ENCODE results near the gene SF3A1.
"Not testable (repeated sequence)": the region's sequence is repeated elsewhere in the genome, so short reads cannot be mapped to it uniquely, and the experiment has no call there.

SF3A1 gene, protein sequence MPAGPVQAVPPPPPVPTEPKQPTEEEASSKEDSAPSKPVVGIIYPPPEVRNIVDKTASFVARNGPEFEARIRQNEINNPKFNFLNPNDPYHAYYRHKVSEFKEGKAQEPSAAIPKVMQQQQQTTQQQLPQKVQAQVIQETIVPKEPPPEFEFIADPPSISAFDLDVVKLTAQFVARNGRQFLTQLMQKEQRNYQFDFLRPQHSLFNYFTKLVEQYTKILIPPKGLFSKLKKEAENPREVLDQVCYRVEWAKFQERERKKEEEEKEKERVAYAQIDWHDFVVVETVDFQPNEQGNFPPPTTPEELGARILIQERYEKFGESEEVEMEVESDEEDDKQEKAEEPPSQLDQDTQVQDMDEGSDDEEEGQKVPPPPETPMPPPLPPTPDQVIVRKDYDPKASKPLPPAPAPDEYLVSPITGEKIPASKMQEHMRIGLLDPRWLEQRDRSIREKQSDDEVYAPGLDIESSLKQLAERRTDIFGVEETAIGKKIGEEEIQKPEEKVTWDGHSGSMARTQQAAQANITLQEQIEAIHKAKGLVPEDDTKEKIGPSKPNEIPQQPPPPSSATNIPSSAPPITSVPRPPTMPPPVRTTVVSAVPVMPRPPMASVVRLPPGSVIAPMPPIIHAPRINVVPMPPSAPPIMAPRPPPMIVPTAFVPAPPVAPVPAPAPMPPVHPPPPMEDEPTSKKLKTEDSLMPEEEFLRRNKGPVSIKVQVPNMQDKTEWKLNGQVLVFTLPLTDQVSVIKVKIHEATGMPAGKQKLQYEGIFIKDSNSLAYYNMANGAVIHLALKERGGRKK

DNA sequence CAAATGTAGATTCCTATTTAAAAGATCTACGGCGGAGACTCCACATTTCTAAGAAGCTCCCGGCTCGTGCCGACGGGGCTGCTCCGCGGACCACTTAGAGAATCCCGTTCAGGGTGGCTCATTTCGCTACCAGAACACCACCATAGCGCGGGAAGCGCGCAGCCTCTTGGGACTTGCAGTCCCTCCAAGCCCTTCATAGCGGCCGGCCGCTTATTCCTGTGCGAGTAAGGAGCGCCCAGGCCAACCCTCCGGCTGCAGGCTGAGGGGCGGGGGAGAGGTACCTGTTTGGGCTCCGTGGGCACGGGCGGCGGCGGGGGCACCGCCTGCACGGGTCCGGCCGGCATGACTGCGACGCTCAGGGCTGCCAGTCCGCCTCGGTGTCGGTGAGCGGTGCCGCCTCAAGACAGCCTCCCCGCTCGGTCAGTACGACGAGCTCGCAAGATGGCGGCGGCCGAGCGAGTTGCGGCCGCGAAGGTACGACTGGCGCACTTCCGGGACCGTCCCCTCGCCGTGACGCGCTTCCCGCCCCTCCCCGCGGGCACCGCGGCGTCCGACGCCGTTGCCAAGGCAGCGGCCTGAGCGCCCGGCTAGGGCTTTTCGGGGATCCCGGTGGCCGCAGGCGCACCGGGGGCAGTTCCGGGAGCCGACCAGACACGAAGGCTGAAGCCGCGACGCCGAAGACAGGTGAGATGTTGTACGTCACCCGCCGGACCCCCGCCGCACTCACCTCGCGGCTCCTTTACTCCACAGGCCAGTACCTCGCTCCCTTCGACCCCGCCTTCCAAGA is at the start of gene SF3A1, which contains the start of gene CCDC157:
SF3A1 (minus strand) TSS at position 446 of the 787 bp plus-strand sequence; CDS start at position 344, 102 bp downstream.
CCDC157 (plus strand) TSS at position 559 of the 787 bp plus-strand sequence. CDS start 8,994 bp downstream, outside the sequence.
- H3K9me3 ChIP-seq: peaks cover 6% of the 10 kb centered on the region
- peak within 1 kb of the TSS; percentile 92 for H3K27ac ChIP-seq
- TF ChIP-seq, protein P1, sequence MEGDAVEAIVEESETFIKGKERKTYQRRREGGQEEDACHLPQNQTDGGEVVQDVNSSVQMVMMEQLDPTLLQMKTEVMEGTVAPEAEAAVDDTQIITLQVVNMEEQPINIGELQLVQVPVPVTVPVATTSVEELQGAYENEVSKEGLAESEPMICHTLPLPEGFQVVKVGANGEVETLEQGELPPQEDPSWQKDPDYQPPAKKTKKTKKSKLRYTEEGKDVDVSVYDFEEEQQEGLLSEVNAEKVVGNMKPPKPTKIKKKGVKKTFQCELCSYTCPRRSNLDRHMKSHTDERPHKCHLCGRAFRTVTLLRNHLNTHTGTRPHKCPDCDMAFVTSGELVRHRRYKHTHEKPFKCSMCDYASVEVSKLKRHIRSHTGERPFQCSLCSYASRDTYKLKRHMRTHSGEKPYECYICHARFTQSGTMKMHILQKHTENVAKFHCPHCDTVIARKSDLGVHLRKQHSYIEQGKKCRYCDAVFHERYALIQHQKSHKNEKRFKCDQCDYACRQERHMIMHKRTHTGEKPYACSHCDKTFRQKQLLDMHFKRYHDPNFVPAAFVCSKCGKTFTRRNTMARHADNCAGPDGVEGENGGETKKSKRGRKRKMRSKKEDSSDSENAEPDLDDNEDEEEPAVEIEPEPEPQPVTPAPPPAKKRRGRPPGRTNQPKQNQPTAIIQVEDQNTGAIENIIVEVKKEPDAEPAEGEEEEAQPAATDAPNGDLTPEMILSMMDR (IDR thresholded peaks at IDR 0.05): peak; percentile 46
- H3K36me3 ChIP-seq: peaks cover 18% of the 10 kb centered on the region
- peak within 1 kb of the TSS; percentile 87 to 99 for H3K4me3 ChIP-seq (ENCODE audit: low read depth in 1 of 2, low read length in 1 of 2)
- H3K27me3 ChIP-seq: peaks cover 23% of the 10 kb centered on the region
- H3K4me1 ChIP-seq (ENCODE audit: control insufficient read depth in 1 of 2, insufficient read depth in 1 of 2, low read depth in 1 of 2, low read length in 1 of 2): peaks cover 25 to 32% of the 10 kb centered on the region in 2 experiments

DNA sequence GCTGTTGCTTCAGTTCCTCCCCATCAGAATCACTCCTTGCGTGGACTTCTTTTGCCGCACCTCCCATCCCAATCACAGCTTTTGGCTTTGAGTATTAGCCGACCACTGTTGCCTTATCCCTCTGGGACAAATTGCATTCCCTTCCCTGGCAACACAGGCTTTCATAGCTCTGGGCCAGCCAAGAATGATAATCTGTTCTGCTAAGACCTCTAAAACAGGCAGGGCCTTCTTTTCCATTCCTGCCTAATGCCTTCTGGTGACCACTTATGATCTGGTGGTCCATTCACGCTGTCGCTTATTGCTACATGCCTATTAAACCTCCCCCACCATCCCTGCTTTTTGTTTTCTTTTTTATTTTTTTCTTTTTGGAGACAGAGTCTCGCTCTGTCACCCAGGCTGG is 49.7 kb upstream of the SF3A1 start:
- TF ChIP-seq, protein P1 (IDR thresholded peaks at IDR 0.05): no peak
- Histone ChIP-seq H3K36me3 (no peaks in the 10 kb centered on the region), H3K9me3 (no peaks in the 10 kb centered on the region), H3K4me1 (ENCODE audit: control insufficient read depth in 1 of 2, insufficient read depth in 1 of 2, low read depth in 1 of 2, low read length in 1 of 2) (no peaks in the 10 kb centered on the region), H3K27ac (no peak overlapping the region), H3K27me3 (no peaks in the 10 kb centered on the region), H3K4me3 (ENCODE audit: low read depth in 1 of 2, low read length in 1 of 2) (no peak overlapping the region)

DNA sequence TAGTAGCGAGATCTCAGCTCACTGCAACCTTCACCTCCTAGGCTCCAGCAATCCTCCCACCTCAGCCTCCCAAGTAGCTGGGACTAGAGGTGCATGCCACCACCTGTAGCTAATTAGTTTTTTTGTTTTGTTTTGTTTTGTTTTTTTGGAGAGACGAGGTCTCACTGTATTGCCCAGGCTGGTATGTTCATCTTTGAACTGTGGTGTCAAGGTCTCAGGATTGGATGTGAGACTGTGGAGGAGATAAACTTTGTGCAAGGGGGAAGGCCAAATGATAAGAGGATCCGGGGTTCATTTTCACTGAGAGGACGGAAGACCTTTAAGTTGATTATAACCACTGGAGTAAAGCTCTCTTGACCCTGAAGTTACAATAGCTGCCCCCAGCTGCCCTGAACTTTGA is 49.0 kb upstream of the SF3A1 start:
- Histone ChIP-seq H3K27me3 (no peaks in the 10 kb centered on the region), H3K9me3 (no peaks in the 10 kb centered on the region), H3K36me3 (no peaks in the 10 kb centered on the region), H3K4me1 (ENCODE audit: control insufficient read depth in 1 of 2, insufficient read depth in 1 of 2, low read depth in 1 of 2, low read length in 1 of 2) (no peaks in the 10 kb centered on the region), H3K4me3 (ENCODE audit: low read depth in 1 of 2, low read length in 1 of 2) (no peak overlapping the region), H3K27ac (no peak overlapping the region)
- TF ChIP-seq, protein P1 (IDR thresholded peaks at IDR 0.05): no peak

DNA sequence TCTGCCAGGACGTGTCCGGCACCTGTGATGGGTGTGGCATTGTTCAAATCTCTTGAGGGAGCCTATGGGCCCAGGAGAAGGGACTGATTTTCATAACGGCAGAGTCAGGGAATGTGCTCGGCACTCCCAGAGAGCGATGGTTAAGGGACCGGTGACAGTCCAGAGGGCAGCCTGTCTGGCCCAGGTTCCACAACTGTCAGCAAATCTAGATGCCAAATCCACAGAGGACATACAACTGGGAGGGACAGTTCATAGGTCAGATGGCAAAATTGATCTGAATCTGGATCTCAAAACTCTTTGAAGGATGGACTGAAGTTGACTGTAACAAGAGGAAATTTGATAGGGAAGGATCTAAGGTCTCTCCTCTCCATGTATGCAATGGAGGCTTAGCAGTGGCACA is 47.6 kb upstream of the SF3A1 start:
- Histone ChIP-seq H3K27me3 (peaks cover 13% of the 10 kb centered on the region), H3K4me1 (ENCODE audit: control insufficient read depth in 1 of 2, insufficient read depth in 1 of 2, low read depth in 1 of 2, low read length in 1 of 2) (no peaks in the 10 kb centered on the region), H3K9me3 (no peaks in the 10 kb centered on the region), H3K4me3 (ENCODE audit: low read depth in 1 of 2, low read length in 1 of 2) (no peak overlapping the region), H3K36me3 (no peaks in the 10 kb centered on the region), H3K27ac (no peak overlapping the region)
- TF ChIP-seq, protein P1 (IDR thresholded peaks at IDR 0.05): no peak

DNA sequence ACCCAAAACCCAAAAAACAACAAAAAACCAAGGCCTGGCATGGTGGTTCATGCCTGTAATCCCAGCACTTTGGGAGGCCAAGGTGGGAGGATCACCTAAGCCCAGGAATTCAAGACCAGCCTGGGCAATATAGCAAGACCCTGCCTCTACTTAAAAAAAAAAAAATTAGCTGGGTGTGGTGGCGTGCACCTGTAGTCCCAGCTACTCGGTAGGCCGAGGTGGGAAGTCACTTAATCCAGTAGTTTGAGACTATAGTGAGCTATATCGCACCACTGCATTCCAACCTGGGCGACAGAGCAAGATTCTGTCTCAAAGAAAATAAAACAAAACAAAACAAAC is 46.0 kb upstream of the SF3A1 start:
- H3K4me1 ChIP-seq (ENCODE audit: control insufficient read depth in 1 of 2, insufficient read depth in 1 of 2, low read depth in 1 of 2, low read length in 1 of 2); H3K9me3 ChIP-seq; H3K27ac ChIP-seq; H3K36me3 ChIP-seq; H3K4me3 ChIP-seq (ENCODE audit: low read depth in 1 of 2, low read length in 1 of 2): not testable (repeated sequence)
- peaks cover 29% of the 10 kb centered on the region for H3K27me3 ChIP-seq
